Activated CD8-positive, alpha-beta T cell treated with anti-CD3 and anti-CD28 coated beads for 36 hours (primary cell): ENCODE data around the gene TP53RK. TPM values are rescaled to one million over a fixed set of nuclear protein-coding genes. Genes with fewer than 3 reads are reported as not detected.

Source experiments
- ATAC-seq: fragments of 200-7000 bp; cut with Tn5 transposase; one replicate; pipeline ENCODE4 v1.10.0; 2021; ENCODE audit warnings: mild to moderate bottlenecking, moderate library complexity
- CTCF ChIA-PET: fragments of 350-600 bp; sonication (Branson Sonifier 250); formaldehyde crosslinking; loops from one replicate; lab custom pipeline; 2021; ENCODE audit warnings: antibody characterized with exemption; lab: Charles Lee
- POLR2A ChIA-PET: fragments of 350-600 bp; sonication (Branson Sonifier 250); formaldehyde crosslinking; loops from one replicate; lab custom pipeline; 2021; ENCODE audit warnings: antibody characterized with exemption; lab: Charles Lee
- DNase-seq: peaks from one replicate; pipeline ENCODE4 v3.0.0-alpha.2; 2020
- H3K27ac Mint-ChIP-seq: one replicate; pipeline ENCODE4 v1.8.0; 2021; ENCODE audit warnings: mild to moderate bottlenecking, mixed read lengths
- H3K27me3 Mint-ChIP-seq: one replicate; pipeline ENCODE4 v1.8.0; 2021; ENCODE audit warnings: mixed read lengths
- H3K36me3 Mint-ChIP-seq: one replicate; pipeline ENCODE4 v1.8.0; 2021; ENCODE audit warnings: low read depth, mixed read lengths
- H3K4me1 Mint-ChIP-seq: one replicate; pipeline ENCODE4 v1.8.0; 2021; ENCODE audit warnings: low read depth, mixed read lengths
- H3K4me3 Mint-ChIP-seq: one replicate; pipeline ENCODE4 v1.8.0; 2021; ENCODE audit warnings: mild to moderate bottlenecking, moderate library complexity, mixed read lengths
- H3K9me3 Mint-ChIP-seq: one replicate; pipeline ENCODE4 v1.8.0; 2021; ENCODE audit warnings: mixed read lengths
- CTCF ChIP-seq: fragments of 200-600 bp; IDR thresholded peaks from one replicate; pipeline ENCODE4 v1.8.0; 2022; ENCODE audit warnings: antibody characterized with exemption, mild to moderate bottlenecking
- intact Hi-C: fragments of 100-400 bp; cut with micrococcal nuclease; formaldehyde crosslinking; loops from one replicate; pipeline ENCODE4 v1.10.0; 2022
- total RNA-seq, 2 experiments: library from RNA; stranded (reverse); gene quantifications; one replicate each; pipeline ENCODE4 v1.2.3, GENCODE V29; 2021

TP53RK gene
- total RNA-seq: 10 to 100 TPM; 12.2 to 13.6 TPM

- no peak for TF ChIP-seq CTCF
- peak within 1 kb of the TSS; percentile 93 for H3K4me3 Mint-ChIP-seq
- POLR2A ChIA-PET: interaction anchor here (1.0 to 1.4 kb wide), 3 partner anchors 44 to 178 kb away, joined by 3 read pairs; no protein-coding TSS in a partner anchor
Observed at GRCh38 chr20:46689082-46689753, at the start of gene TP53RK. TSS of gene TP53RK (minus strand) at chr20:46689444. CDS start at chr20:46689414, 30 bp downstream.

GRCh38 chr20:46735436-46735835 lies 46.2 kb upstream of the TP53RK start:
- intact Hi-C loops: no loop called here
- Mint-ChIP-seq H3K36me3 (no peaks in the 10 kb centered on the region), H3K27me3 (peaks cover 11% of the 10 kb centered on the region), H3K9me3 (no peaks in the 10 kb centered on the region), H3K4me1 (no peaks in the 10 kb centered on the region), H3K27ac (no peak overlapping the region), H3K4me3 (no peak overlapping the region)
- ATAC-seq (no peak), DNase-seq (no peak)
- ChIA-PET POLR2A (no interaction called here), CTCF (interaction anchor here (1.1 kb wide), 1 partner anchor 22 kb away, joined by 3 read pairs; no protein-coding TSS in a partner anchor)
- TF ChIP-seq CTCF: no peak

More at GRCh38 chr20:46689082-46689753, at the start of gene TP53RK:
- peak; percentile 98 for ATAC-seq
- Mint-ChIP-seq H3K27me3 (no peaks in the 10 kb centered on the region), H3K9me3 (no peaks in the 10 kb centered on the region), H3K36me3 (peaks cover 27% of the 10 kb centered on the region), H3K4me1 (peaks cover 42% of the 10 kb centered on the region), H3K27ac (peak within 1 kb of the TSS; percentile 97)
- intact Hi-C loops: loop anchor here (10.0 kb wide), 1 partner anchor 134 kb away; the partner anchor contains the start of gene OCSTAMP
- DNase-seq: peak; percentile 99
- CTCF ChIA-PET: interaction anchor here (0.9 to 11.2 kb wide), 9 partner anchors 8 to 1931 kb away, joined by 3 to 116 read pairs (median 4); partner anchors contain the start of genes ELMO2 and ZNF334

- Mint-ChIP-seq H3K36me3 (no peaks in the 10 kb centered on the region), H3K4me1 (no peaks in the 10 kb centered on the region), H3K27ac (no peak overlapping the region), H3K9me3 (no peaks in the 10 kb centered on the region), H3K27me3 (peaks cover 3% of the 10 kb centered on the region), H3K4me3 (no peak overlapping the region)
- DNase-seq (no peak), ATAC-seq (no peak)
- no peak for TF ChIP-seq CTCF
- intact Hi-C loops: no loop called here
- ChIA-PET POLR2A (no interaction called here), CTCF (interaction anchor here (1.2 kb wide), 1 partner anchor 22 kb away, joined by 4 read pairs; no protein-coding TSS in a partner anchor)
Observed at GRCh38 chr20:46731770-46732169, 42.5 kb upstream of the TP53RK start.

- Mint-ChIP-seq H3K4me3 (no peak overlapping the region), H3K27ac (no peak overlapping the region), H3K4me1 (no peaks in the 10 kb centered on the region), H3K9me3 (peaks cover 1% of the 10 kb centered on the region), H3K27me3 (peaks cover 1% of the 10 kb centered on the region), H3K36me3 (no peaks in the 10 kb centered on the region)
- intact Hi-C loops: no loop called here
- DNase-seq (no peak), ATAC-seq (no peak)
- ChIA-PET CTCF (no interaction called here), POLR2A (no interaction called here)
- no peak for TF ChIP-seq CTCF
Observed at GRCh38 chr20:46725186-46726165, 36.2 kb upstream of the TP53RK start.
